ENCODE measurements around the gene CHMP3. TPM values are rescaled to one million over a fixed set of nuclear protein-coding genes. Genes with fewer than 3 reads are reported as not detected.
"Not testable (repeated sequence)": the region's sequence is repeated elsewhere in the genome, so short reads cannot be mapped to it uniquely, and the experiment has no call there.

The CHMP3 gene
- total RNA-seq, 1 donor from 2014 or later: 37.9 TPM

- TF ChIP-seq CTCF (conservative IDR thresholded peaks at IDR 0.05; ENCODE audit: low read depth, low read length): no peak
- DNase-seq (ENCODE audit: low read depth): no peak
- no peak overlapping the region for H3K4me3 ChIP-seq (ENCODE audit: low read depth, low read length)
These were observed 63.9 kb downstream of the CHMP3 start for GRCh38 chr2:86499326-86499725.

- DNase-seq (ENCODE audit: low read depth): no peak
- no peak overlapping the region for H3K4me3 ChIP-seq (ENCODE audit: low read depth, low read length)
- TF ChIP-seq CTCF (conservative IDR thresholded peaks at IDR 0.05; ENCODE audit: low read depth, low read length): no peak
These were observed 64.6 kb downstream of the CHMP3 start for GRCh38 chr2:86498468-86499260.

- DNase-seq (ENCODE audit: low read depth); H3K4me3 ChIP-seq (ENCODE audit: low read depth, low read length): not testable (repeated sequence)
These were observed 66.9 kb downstream of the CHMP3 start for GRCh38 chr2:86496391-86496790.

- no peak overlapping the region for H3K4me3 ChIP-seq (ENCODE audit: low read depth, low read length)
These were observed 71.2 kb downstream of the CHMP3 start for GRCh38 chr2:86492048-86492453.

GRCh38 chr2:86491088-86491487 lies 72.2 kb downstream of the CHMP3 start:
- no peak overlapping the region for H3K4me3 ChIP-seq (ENCODE audit: low read depth, low read length)
- no peak for DNase-seq (ENCODE audit: low read depth)
- TF ChIP-seq CTCF (conservative IDR thresholded peaks at IDR 0.05; ENCODE audit: low read depth, low read length): no peak

More at GRCh38 chr2:86492048-86492453, 71.2 kb downstream of the CHMP3 start:
- TF ChIP-seq CTCF (conservative IDR thresholded peaks at IDR 0.05; ENCODE audit: low read depth, low read length): no peak
- no peak for DNase-seq (ENCODE audit: low read depth)

GRCh38 chr2:86490245-86490644 lies 73.0 kb downstream of the CHMP3 start:
- TF ChIP-seq CTCF (conservative IDR thresholded peaks at IDR 0.05; ENCODE audit: low read depth, low read length): no peak
- no peak overlapping the region for H3K4me3 ChIP-seq (ENCODE audit: low read depth, low read length)

GRCh38 chr2:86489542-86489941 lies 73.7 kb downstream of the CHMP3 start:
- H3K4me3 ChIP-seq (ENCODE audit: low read depth, low read length): no peak overlapping the region
- no peak for DNase-seq (ENCODE audit: low read depth)
- no peak for TF ChIP-seq CTCF (conservative IDR thresholded peaks at IDR 0.05; ENCODE audit: low read depth, low read length)

More at GRCh38 chr2:86490245-86490644, 73.0 kb downstream of the CHMP3 start:
- no peak for DNase-seq (ENCODE audit: low read depth)

Data from epithelial cell of proximal tubule (primary cell).